Lower lobe of right lung (tissue), 2 donors: ENCODE measurements around the gene ZNF70. TPM values are rescaled to one million over a fixed set of nuclear protein-coding genes. Genes with fewer than 3 reads are reported as not detected.

Experiments used
- ATAC-seq, 2 donors: fragments of 200-7000 bp; cut with Tn5 transposase; one replicate each; pipeline ENCODE4 v1.9.1; 2020 to 2022; ENCODE audit warnings: mild to moderate bottlenecking in 2 of 2, moderate library complexity in 2 of 2
- DNase-seq: peaks from one replicate; pipeline ENCODE4 v3.0.0-alpha.2; 2020
- H3K27ac ChIP-seq: fragments of 200-600 bp; one replicate; pipeline ENCODE4 v1.8.0; 2022
- H3K27me3 ChIP-seq: fragments of 200-600 bp; one replicate; pipeline ENCODE4 v1.8.0; 2022; ENCODE audit warnings: low read depth
- H3K36me3 ChIP-seq: fragments of 200-600 bp; one replicate; pipeline ENCODE4 v1.8.0; 2022; ENCODE audit warnings: mild to moderate bottlenecking
- H3K4me1 ChIP-seq: fragments of 200-600 bp; one replicate; pipeline ENCODE4 v1.8.0; 2022
- H3K4me3 ChIP-seq: fragments of 200-600 bp; one replicate; pipeline ENCODE4 v1.8.0; 2022; ENCODE audit warnings: mild to moderate bottlenecking
- H3K9me3 ChIP-seq: fragments of 200-600 bp; one replicate; pipeline ENCODE4 v1.8.0; 2022
- intact Hi-C: fragments of 100-400 bp; cut with DNase I; formaldehyde crosslinking; loops from one replicate; pipeline ENCODE4 v1.11.0; 2022
- total RNA-seq: library from RNA; stranded (reverse); fragmentation: NEBNext Ultra II Directional; extraction: Animal tissue kit (Norgen Biotek cat#: 25700); gene quantifications from one replicate; pipeline ENCODE4 v1.2.1, GENCODE V29; 2021
- TF ChIP-seq, protein P1 (sequence below): fragments of 200-600 bp; IDR thresholded peaks from one replicate; pipeline ENCODE4 v1.8.0; 2022; ENCODE audit warnings: antibody characterized with exemption, mild to moderate bottlenecking
- donor health status: DM: no; HTN: yes; CAD: no; lungs with severe emphysema.

The ZNF70 gene
- total RNA-seq, 1 donor from 2014 or later, result 5.7 TPM

DNA sequence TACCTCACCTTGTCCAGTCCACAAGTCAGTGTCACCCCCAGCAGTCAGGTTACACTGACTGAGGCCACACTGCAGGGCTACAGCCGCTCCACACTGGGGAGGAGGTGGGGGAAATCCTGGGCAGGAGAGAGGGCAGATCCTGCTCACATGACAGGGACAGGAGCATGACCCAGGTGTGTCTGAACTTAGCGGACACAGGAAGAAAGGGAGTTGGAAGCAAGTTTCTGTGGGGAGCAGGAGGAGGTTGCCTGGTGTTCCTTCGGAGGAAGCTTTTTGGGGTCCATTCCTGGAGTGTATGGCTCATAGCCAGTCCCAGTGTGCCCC, 27.6 kb upstream of the ZNF70 start:
- TF ChIP-seq, protein P1, sequence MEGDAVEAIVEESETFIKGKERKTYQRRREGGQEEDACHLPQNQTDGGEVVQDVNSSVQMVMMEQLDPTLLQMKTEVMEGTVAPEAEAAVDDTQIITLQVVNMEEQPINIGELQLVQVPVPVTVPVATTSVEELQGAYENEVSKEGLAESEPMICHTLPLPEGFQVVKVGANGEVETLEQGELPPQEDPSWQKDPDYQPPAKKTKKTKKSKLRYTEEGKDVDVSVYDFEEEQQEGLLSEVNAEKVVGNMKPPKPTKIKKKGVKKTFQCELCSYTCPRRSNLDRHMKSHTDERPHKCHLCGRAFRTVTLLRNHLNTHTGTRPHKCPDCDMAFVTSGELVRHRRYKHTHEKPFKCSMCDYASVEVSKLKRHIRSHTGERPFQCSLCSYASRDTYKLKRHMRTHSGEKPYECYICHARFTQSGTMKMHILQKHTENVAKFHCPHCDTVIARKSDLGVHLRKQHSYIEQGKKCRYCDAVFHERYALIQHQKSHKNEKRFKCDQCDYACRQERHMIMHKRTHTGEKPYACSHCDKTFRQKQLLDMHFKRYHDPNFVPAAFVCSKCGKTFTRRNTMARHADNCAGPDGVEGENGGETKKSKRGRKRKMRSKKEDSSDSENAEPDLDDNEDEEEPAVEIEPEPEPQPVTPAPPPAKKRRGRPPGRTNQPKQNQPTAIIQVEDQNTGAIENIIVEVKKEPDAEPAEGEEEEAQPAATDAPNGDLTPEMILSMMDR, result no peak
- ATAC-seq, result no peak
- Histone ChIP-seq H3K4me1 (peaks cover 14% of the 10 kb centered on the region), H3K27me3 (no peaks in the 10 kb centered on the region), H3K9me3 (no peaks in the 10 kb centered on the region), H3K36me3 (no peaks in the 10 kb centered on the region), H3K27ac (no peak overlapping the region), H3K4me3 (no peak overlapping the region)
- intact Hi-C loops, result no loop called here
- no peak for DNase-seq

DNA sequence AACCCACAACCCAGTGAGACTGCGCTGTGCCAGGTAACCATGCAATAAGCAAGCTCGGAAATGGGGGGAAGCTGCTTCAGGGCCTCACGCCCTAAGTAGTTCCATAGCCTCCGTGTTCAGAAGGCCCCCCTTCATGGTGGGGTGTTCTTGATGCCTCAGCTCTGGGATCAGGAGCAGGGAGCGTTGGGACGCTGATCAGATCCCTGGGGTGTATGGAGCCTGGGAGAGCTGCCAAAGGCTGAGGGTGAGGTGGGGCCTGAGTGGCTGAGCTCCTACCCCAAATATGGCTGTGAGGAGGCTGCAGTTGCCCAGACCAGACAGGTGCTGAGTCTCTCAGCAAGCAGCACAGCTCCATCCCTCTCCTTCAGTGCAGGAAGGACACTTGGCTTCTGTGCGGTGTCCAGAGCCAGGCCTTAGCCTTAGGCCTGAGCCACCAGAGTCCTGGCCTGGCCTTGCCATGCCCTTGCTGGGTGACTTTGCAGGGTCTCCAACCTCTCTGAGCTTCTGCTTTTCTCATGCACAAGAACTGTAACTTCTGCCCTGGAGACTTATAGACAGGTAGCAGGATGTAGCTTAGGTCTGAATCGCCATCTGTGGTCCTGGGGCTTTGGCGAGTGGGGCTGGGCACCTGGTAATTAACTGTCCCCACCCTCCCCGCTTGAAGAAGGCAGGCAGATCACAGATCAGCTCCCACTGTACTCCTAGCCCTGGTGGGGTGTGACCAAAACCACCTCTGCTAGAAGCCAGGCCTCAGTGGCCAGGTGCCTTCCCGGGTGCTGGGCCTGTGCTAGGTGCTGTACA, 27.1 kb upstream of the ZNF70 start:
- Histone ChIP-seq H3K27me3 (no peaks in the 10 kb centered on the region), H3K4me3 (no peak overlapping the region), H3K27ac (no peak overlapping the region), H3K9me3 (no peaks in the 10 kb centered on the region), H3K36me3 (no peaks in the 10 kb centered on the region), H3K4me1 (peaks cover 18% of the 10 kb centered on the region)
- DNase-seq (no peak), ATAC-seq (no peak)
- intact Hi-C loops, result no loop called here
- TF ChIP-seq, protein P1, result no peak

DNA sequence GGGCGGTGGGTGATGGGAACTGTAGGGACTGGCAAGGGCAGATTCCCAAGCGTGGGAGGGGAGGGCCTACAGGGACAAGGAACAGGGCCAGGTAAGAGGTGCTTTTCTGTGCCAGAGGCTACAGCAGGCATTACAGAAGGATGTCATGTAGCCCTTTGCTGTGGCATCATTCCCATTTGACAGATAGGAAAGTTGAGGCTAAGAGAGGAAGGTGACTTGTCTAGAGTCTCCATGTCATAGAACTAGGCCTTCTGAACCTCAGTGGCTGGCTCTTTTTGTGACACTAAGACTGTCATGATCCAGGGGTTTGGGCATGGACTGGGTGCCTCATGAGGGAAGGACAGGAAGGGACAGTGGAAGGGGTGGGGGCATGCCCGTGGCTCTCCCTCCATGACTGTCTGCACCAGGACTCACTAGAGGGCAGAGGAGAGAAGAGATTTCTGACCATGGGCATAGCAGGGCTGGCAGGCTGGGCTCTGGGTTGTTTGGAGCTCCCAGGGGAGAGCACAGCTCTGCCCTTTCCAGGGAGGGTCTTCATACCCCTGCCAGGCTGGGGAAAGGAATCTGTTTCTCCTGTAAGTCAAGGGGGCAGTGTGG, 25.0 kb upstream of the ZNF70 start:
- ATAC-seq (no peak), DNase-seq (no peak)
- H3K27ac ChIP-seq, result no peak overlapping the region
- intact Hi-C loops, result no loop called here
- no peaks in the 10 kb centered on the region for H3K27me3 ChIP-seq
- TF ChIP-seq, protein P1, result no peak
- peaks cover 31% of the 10 kb centered on the region for H3K4me1 ChIP-seq
- no peaks in the 10 kb centered on the region for H3K36me3 ChIP-seq
- H3K4me3 ChIP-seq, result no peak overlapping the region
- H3K9me3 ChIP-seq, result no peaks in the 10 kb centered on the region

DNA sequence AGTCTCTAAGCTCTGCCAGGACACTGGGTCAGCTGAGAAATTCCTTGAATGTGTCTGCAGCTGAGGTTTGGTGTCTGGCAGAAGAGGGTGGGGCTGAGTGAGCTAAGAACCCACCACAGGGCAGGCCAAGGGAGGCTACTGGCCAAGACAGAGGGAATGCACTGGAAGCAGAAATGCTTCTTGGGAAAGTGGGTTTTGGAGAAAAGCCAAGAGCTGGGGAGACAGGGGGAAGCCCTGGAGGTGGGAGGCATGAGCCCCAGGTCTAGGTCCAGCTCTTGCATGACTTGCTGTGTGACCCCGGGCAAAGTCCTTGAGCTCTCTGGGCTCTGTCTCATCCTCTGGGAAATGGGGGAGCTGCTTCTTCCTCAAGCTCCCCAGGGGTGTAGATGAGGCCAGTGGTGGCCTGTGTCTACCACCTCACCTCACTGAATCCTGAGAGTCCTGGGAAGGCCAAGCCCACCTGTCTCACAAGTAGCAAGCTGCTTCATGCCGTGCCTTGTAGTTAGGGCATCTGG, 24.1 kb upstream of the ZNF70 start:
- TF ChIP-seq, protein P1, result no peak
- no peaks in the 10 kb centered on the region for H3K27me3 ChIP-seq
- no peak overlapping the region for H3K4me3 ChIP-seq
- ATAC-seq (no peak), DNase-seq (no peak)
- intact Hi-C loops, result no loop called here
- no peak overlapping the region for H3K27ac ChIP-seq
- H3K36me3 ChIP-seq, result no peaks in the 10 kb centered on the region
- H3K9me3 ChIP-seq, result no peaks in the 10 kb centered on the region
- H3K4me1 ChIP-seq, result peaks cover 38% of the 10 kb centered on the region

DNA sequence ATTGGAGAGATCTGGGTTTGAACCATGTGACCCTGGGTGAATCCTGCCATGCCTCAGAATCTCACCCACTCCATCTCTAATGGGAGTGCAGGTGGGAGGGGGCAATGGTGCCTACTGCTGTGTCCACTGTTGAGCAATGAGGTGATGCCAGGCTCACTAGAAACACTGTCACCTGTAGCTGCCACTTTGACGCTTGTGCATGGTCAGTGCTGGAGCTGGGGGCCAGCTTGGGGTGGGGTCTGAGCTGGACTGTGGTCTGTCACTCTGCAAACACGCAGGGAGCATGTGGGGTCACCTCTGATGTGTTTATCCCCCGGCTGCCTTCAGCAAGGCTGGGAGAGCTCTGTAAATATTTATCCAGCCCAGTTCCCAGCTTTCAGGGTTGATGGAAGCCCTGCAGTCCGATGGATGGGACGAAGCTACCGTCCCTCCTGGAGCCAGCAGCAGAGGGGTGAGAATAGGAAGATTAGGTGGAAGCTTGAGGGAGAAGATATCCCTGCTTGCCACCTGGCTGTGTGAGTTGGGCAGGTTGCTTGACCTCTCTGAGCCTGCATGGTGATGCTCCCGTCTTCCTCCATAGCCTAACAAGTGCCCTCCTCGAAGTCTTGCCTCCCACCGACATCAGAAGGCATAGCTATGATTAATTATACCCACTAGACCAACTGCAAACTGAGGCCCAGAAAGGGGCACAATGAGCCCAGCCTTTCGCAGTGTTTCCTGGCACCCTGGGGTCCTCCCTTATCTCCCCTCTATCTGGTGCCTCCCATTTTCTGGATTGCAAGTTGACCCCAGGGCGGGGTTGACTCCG, 23.4 kb upstream of the ZNF70 start:
- Histone ChIP-seq H3K4me1 (peaks cover 38% of the 10 kb centered on the region), H3K4me3 (no peak overlapping the region), H3K36me3 (no peaks in the 10 kb centered on the region), H3K27ac (no peak overlapping the region), H3K9me3 (no peaks in the 10 kb centered on the region), H3K27me3 (no peaks in the 10 kb centered on the region)
- DNase-seq (no peak), ATAC-seq (no peak)
- TF ChIP-seq, protein P1, result no peak
- intact Hi-C loops, result no loop called here
